Measurements from ENCODE around the gene HPS6.
A peak's percentile ranks its signal among the peaks of the same experiment; 100 is the strongest.
"Not testable (repeated sequence)": the region's sequence is repeated elsewhere in the genome, so short reads cannot be mapped to it uniquely, and the experiment has no call there.

HPS6 gene

GRCh38 chr10:102064868-102065560 lies at the start of gene HPS6:
TSS of gene HPS6 (plus strand) at chr10:102065349. CDS start at chr10:102065475, 126 bp downstream.
- DNase-seq: peak; percentile 89

GRCh38 chr10:102016416-102016815 lies 48.7 kb upstream of the HPS6 start:
- no peak for DNase-seq

GRCh38 chr10:102017295-102017694 lies 47.9 kb upstream of the HPS6 start:
- no peak for DNase-seq

GRCh38 chr10:102020938-102021337 lies 44.2 kb upstream of the HPS6 start:
- DNase-seq: peak; percentile 6

GRCh38 chr10:102024799-102025198 lies 40.4 kb upstream of the HPS6 start:
- no peak for DNase-seq

- no peak for DNase-seq
Observed at GRCh38 chr10:102027261-102027660, 37.9 kb upstream of the HPS6 start.

- no peak for DNase-seq
Observed at GRCh38 chr10:102033787-102034186, 31.4 kb upstream of the HPS6 start.

GRCh38 chr10:102035807-102036206 lies 29.3 kb upstream of the HPS6 start:
- not testable (repeated sequence) for DNase-seq

GRCh38 chr10:102038410-102038809 lies 26.7 kb upstream of the HPS6 start:
- no peak for DNase-seq

- no peak for DNase-seq
Observed at GRCh38 chr10:102040305-102041050, 24.7 kb upstream of the HPS6 start.

- no peak for DNase-seq
Observed at GRCh38 chr10:102045292-102045691, 19.9 kb upstream of the HPS6 start.

GRCh38 chr10:102046095-102046494 lies 19.1 kb upstream of the HPS6 start:
- no peak for DNase-seq

- DNase-seq: not testable (repeated sequence)
Observed at GRCh38 chr10:102054881-102055646, 10.1 kb upstream of the HPS6 start.

- DNase-seq: peak; percentile 94
Observed at GRCh38 chr10:102055647-102056419, 9.3 kb upstream of the HPS6 start, which contains the start of gene ARMH3. TSS of gene ARMH3 (minus strand) at chr10:102056173. CDS start at chr10:102040114, 16,059 bp downstream.

GRCh38 chr10:102059987-102060386 lies 5.2 kb upstream of the HPS6 start:
- no peak for DNase-seq

- DNase-seq: no peak
Observed at GRCh38 chr10:102064503-102064867, 664 bp upstream of the HPS6 start.

GRCh38 chr10:102065561-102066398 lies 631 bp downstream of the HPS6 start:
- peak; percentile 3 for DNase-seq

- DNase-seq: no peak
Observed at GRCh38 chr10:102066399-102067088, 1.4 kb downstream of the HPS6 start.

- no peak for DNase-seq
Observed at GRCh38 chr10:102067091-102067916, 2.2 kb downstream of the HPS6 start.

GRCh38 chr10:102068216-102068615 lies 3.1 kb downstream of the HPS6 start:
- no peak for DNase-seq

Data from CD4-positive, alpha-beta T cell treated with Interleukin-10 for 1 hour (primary cell).